ENCODE results near the gene PPP1R16B.

DNA sequence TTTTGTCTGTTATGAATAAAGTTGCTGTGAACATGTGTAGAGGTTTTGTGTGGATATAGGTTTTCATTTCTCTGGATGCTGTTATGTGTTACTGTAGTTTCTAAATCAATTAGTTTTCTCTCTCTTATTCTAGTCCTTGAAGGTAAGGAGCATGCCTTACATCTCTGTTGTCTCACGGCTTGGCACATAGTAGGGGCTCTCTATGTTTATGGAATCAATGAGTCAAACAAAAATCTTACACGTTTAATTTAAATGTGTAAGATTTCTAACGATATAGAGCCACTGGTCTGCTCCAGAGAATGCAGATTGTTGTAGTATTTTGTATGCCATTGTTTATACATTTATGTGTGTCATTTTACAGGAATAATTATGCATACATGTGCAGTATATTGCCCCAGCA is 141.3 kb downstream of the PPP1R16B start:
- TF ChIP-seq YY1 (IDR thresholded peaks at IDR 0.05; ENCODE audit: insufficient read depth, insufficient read length) (no peak), ZNF274 (IDR thresholded peaks at IDR 0.05; ENCODE audit: low read depth, low read length) (no peak), SUZ12 (IDR thresholded peaks at IDR 0.05; ENCODE audit: extremely low read depth, insufficient read depth, insufficient read length) (no peak)

Data from NT2/D1 (cell line).